Gastroesophageal sphincter (tissue), 4 donors: ENCODE measurements around the gene SCN4A. TPM values are rescaled to one million over a fixed set of nuclear protein-coding genes. Genes with fewer than 3 reads are reported as not detected.

ENCODE experiments used
- ATAC-seq: fragments of 150-250 bp; one replicate; pipeline ENCODE4 v1.9.1; 2016; ENCODE audit warnings: mild to moderate bottlenecking, moderate library complexity
- H3K27ac ChIP-seq, 4 donors: fragments of 200-600 bp; sonication (generic) in 3 of 4; 1 replicate in 3 of 4; 2 replicates in 1 of 4; pipeline ENCODE4 v1.5.1; 2016 to 2019
- H3K27me3 ChIP-seq: fragments of 200-600 bp; sonication (generic); one replicate; pipeline ENCODE4 v1.5.1; 2019
- H3K36me3 ChIP-seq, 2 donors: fragments of 200-600 bp; sonication (generic); one replicate each; pipeline ENCODE4 v1.5.1; 2019; ENCODE audit warnings: control low read depth in 1 of 2
- H3K4me1 ChIP-seq, 3 donors: fragments of 200-600 bp; sonication (generic); 1 replicate in 2 of 3; 2 replicates in 1 of 3; pipeline ENCODE4 v1.5.1; 2016 to 2019; ENCODE audit warnings: control low read depth in 2 of 3
- H3K4me3 ChIP-seq, 2 donors: fragments of 200-600 bp; sonication (generic); one replicate each; pipeline ENCODE4 v1.5.1; 2019; ENCODE audit warnings: mild to moderate bottlenecking in 1 of 2, moderate library complexity in 1 of 2
- H3K9me3 ChIP-seq, 3 donors: fragments of 200-600 bp; sonication (generic); one replicate each; pipeline ENCODE4 v1.5.1; 2017 to 2019; ENCODE audit warnings: control low read depth in 2 of 3
- EP300 ChIP-seq: sonication (generic); formaldehyde crosslinking; IDR thresholded peaks from one replicate; pipeline ENCODE4 v1.6.1; 2017; ENCODE audit warnings: antibody characterized with exemption, mild to moderate bottlenecking
- POLR2A ChIP-seq, 2 donors: fragments of 450-650 bp; IDR thresholded peaks; one replicate each; pipeline ENCODE4 v1.6.1; 2017; ENCODE audit warnings: antibody characterized with exemption in 2 of 2, mild to moderate bottlenecking in 2 of 2, moderate library complexity in 1 of 2
- POLR2AphosphoS5 ChIP-seq: sonication (generic); formaldehyde crosslinking; IDR thresholded peaks from one replicate; pipeline ENCODE4 v1.6.1; 2017; ENCODE audit warnings: antibody characterized with exemption
- WGBS, 2 donors: methylation state at CpG; one replicate each; pipeline ENCODE4 v1.1.5; 2018; ENCODE audit warnings: low coverage in 1 of 2; 5-methylcytosine and 5-hydroxymethylcytosine counted together
- total RNA-seq, 4 donors: library from RNA; depleted of rRNA; stranded (reverse); fragments of >200 nt; gene quantifications; one replicate each; pipeline ENCODE4 v1.1.0, GENCODE V29; 2016
- TF ChIP-seq, protein P1 (sequence below), 4 experiments: fragments of 200-600 bp in 2 of 4; fragments of 450-650 bp in 2 of 4; sonication (generic) in 1 of 4; IDR thresholded peaks; one replicate each; pipeline ENCODE4 v1.5.1; 2017 to 2019; ENCODE audit warnings: antibody characterized with exemption in 4 of 4, mild to moderate bottlenecking in 2 of 4, moderate library complexity in 2 of 4

Gene SCN4A
- total RNA-seq, 4 donors from 2014 or later, result 0.15 to 0.47 (median 0.35) TPM

DNA sequence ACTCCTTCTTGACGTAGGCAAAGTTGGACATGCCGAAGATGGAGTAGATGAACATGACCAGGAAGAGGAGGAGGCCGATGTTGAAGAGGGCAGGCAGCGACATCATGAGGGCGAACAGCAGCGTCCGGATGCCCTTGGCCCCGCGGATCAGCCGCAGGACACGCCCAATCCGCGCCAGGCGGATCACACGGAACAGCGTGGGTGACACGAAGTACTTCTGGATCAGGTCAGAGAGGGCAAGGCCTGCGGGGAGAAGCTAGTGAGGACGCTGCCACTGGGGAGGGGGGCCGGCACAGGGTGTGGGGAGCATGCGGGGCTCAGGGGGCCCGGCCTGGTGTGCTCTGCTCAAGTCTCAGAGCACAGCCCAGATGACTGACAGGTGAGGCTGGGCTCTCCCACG, 31.0 kb downstream of the SCN4A start:
- ATAC-seq, result no peak
- Histone ChIP-seq H3K27ac (no peak overlapping the region), H3K4me3 (no peak overlapping the region), H3K27me3 (no peaks in the 10 kb centered on the region), H3K4me1 (no peaks in the 10 kb centered on the region), H3K36me3 (no peaks in the 10 kb centered on the region), H3K9me3 (no peaks in the 10 kb centered on the region)
- WGBS, 2 donors, result 87% methylated on average over 15 of the region's 23 CpGs; no CpG with 5 or more reads in 1 of the 2 donors
- no peak for TF ChIP-seq EP300
- TF ChIP-seq, protein P1, sequence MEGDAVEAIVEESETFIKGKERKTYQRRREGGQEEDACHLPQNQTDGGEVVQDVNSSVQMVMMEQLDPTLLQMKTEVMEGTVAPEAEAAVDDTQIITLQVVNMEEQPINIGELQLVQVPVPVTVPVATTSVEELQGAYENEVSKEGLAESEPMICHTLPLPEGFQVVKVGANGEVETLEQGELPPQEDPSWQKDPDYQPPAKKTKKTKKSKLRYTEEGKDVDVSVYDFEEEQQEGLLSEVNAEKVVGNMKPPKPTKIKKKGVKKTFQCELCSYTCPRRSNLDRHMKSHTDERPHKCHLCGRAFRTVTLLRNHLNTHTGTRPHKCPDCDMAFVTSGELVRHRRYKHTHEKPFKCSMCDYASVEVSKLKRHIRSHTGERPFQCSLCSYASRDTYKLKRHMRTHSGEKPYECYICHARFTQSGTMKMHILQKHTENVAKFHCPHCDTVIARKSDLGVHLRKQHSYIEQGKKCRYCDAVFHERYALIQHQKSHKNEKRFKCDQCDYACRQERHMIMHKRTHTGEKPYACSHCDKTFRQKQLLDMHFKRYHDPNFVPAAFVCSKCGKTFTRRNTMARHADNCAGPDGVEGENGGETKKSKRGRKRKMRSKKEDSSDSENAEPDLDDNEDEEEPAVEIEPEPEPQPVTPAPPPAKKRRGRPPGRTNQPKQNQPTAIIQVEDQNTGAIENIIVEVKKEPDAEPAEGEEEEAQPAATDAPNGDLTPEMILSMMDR (IDR thresholded peaks at IDR 0.05), result no peak
- TF ChIP-seq POLR2AphosphoS5, result no peak
- TF ChIP-seq POLR2A (IDR thresholded peaks at IDR 0.05), result no peak

DNA sequence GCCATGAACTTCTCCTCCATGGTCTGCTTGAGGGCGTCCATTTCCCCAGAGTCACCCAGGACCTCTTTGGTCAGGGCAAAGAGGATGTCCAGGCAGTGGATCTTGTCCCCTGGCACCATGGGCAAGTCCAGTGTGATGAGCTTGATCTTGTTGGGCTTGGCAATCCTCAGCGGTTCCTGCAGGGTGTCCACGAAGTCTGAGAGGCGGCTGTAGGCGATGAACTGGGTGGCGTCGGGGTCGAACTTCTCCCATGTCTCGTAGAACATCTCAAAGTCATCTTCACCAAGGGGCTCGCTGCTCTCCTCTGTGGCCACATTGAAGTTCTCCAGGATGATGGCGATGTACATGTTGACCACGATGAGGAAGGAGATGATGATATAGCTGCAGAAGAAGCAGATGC, 31.6 kb downstream of the SCN4A start:
- H3K27ac ChIP-seq, result no peak overlapping the region
- no CpG with 5 or more reads among the region's 12 CpGs for WGBS, 2 donors
- TF ChIP-seq POLR2A (IDR thresholded peaks at IDR 0.05), result no peak
- no peak for TF ChIP-seq EP300
- TF ChIP-seq POLR2AphosphoS5, result no peak
- TF ChIP-seq, protein P1 (IDR thresholded peaks at IDR 0.05), result no peak

DNA sequence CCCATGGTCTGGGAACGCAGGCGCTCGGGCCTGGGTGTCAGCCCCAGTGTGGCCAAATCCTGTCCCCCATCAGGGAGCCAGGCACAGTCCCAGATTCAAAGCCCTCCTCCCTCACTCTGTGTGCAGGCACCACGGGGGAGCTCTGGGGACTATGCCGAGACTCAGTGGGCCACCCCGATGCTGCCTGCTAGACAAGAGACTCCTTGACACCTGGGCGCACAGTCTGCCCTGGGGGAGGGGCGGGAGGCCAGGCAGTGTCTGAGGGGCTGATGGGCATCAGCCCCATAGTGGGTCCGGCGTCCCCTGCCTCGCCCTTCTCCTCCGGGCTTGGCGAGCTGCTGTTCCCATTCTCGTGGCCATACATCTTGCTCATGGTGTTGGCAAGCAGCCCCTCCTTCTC, 32.1 kb downstream of the SCN4A start:
- TF ChIP-seq, protein P1 (IDR thresholded peaks at IDR 0.05), result no peak
- TF ChIP-seq POLR2A (IDR thresholded peaks at IDR 0.05), result no peak
- no peak for TF ChIP-seq POLR2AphosphoS5
- TF ChIP-seq EP300, result no peak

More for the DNA sequence above, 31.6 kb downstream of the SCN4A start:
- no peak for ATAC-seq
- Histone ChIP-seq H3K36me3 (no peaks in the 10 kb centered on the region), H3K4me1 (no peaks in the 10 kb centered on the region), H3K27me3 (no peaks in the 10 kb centered on the region), H3K9me3 (no peaks in the 10 kb centered on the region), H3K4me3 (no peak overlapping the region)

DNA sequence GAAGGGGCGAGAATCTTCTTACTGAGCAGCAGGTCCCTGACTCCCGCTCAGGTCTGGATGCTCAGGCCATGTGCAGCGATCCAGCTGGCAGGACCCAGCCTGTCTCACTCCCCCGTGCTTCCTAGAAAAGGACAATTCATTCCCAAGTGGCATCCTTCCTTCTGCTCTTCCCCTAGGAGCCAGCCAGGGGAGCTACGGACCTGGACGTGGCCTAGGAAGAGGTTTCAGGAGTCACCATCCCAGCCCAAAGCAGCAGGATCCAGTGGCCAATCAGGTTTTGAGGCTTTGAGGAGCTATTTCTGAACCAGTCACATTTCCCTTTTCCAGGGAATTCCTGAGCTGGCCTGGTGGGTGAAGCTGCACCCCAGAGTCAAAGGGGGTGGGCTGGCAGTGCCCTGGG, 32.8 kb downstream of the SCN4A start:
- Histone ChIP-seq H3K4me1 (no peaks in the 10 kb centered on the region), H3K27ac (no peak overlapping the region), H3K9me3 (no peaks in the 10 kb centered on the region), H3K36me3 (no peaks in the 10 kb centered on the region), H3K4me3 (no peak overlapping the region), H3K27me3 (peaks cover 7% of the 10 kb centered on the region)
- WGBS, 2 donors, result 85% methylated on average over 4 of the region's 6 CpGs; no CpG with 5 or more reads in 1 of the 2 donors
- no peak for ATAC-seq
- TF ChIP-seq POLR2A (IDR thresholded peaks at IDR 0.05), result no peak
- no peak for TF ChIP-seq POLR2AphosphoS5
- TF ChIP-seq EP300, result no peak
- TF ChIP-seq, protein P1 (IDR thresholded peaks at IDR 0.05), result no peak

More for the DNA sequence above, 32.1 kb downstream of the SCN4A start:
- Histone ChIP-seq H3K4me3 (no peak overlapping the region), H3K27me3 (peaks cover 4% of the 10 kb centered on the region), H3K27ac (no peak overlapping the region), H3K36me3 (no peaks in the 10 kb centered on the region), H3K4me1 (no peaks in the 10 kb centered on the region), H3K9me3 (no peaks in the 10 kb centered on the region)
- whole genome bisulfite sequencing, 2 donors, result 80 to 94% methylated on average over 1 to 6 of the region's 14 CpGs
- ATAC-seq, result no peak

DNA sequence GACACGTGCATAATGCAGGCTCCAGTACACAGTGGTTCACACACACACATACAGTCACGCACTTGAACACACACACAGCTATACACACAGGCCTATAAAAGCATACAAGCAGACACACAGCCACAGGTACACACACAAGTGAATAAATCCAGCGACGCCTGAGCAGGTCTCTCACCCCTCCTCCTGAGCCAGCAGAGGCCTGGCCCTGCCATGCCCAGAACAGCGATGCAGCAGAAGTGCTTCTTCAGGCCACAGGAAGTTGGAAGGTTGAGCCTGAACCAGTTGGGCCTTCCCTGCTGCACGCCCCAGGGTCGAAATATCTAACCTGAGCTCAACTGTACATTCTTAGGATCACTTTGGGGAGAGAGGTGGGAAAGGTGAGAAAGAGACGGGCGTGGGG, 33.3 kb downstream of the SCN4A start:
- TF ChIP-seq POLR2A (IDR thresholded peaks at IDR 0.05), result no peak
- TF ChIP-seq, protein P1 (IDR thresholded peaks at IDR 0.05), result no peak
- WGBS, 2 donors, result 90 to 93% methylated on average over 2 of the region's 9 CpGs
- H3K27me3 ChIP-seq, result peaks cover 10% of the 10 kb centered on the region
- H3K9me3 ChIP-seq, result no peaks in the 10 kb centered on the region
- no peak for ATAC-seq
- H3K4me3 ChIP-seq, result no peak overlapping the region
- H3K4me1 ChIP-seq, result no peaks in the 10 kb centered on the region
- H3K27ac ChIP-seq, result no peak overlapping the region
- H3K36me3 ChIP-seq, result no peaks in the 10 kb centered on the region
